PC-3 (cell line): Measurements from ENCODE around the gene TNKS2. TPM values are rescaled to one million over a fixed set of nuclear protein-coding genes. Genes with fewer than 3 reads are reported as not detected.

Source experiments
- ATAC-seq: fragments of 200-7000 bp; cut with Tn5 transposase; 2 replicates; pipeline ENCODE4 v1.9.1; 2020; ENCODE audit warnings: mild to moderate bottlenecking, moderate library complexity
- BruUV-seq: library from RNA; stranded (reverse); fragments of 400-500 nt; replicated peaks from 2 replicates; lab custom pipeline; 2021; lab: Mats Ljungman, UMichigan
- CTCF ChIA-PET: fragments of 300-600 bp; sonication (Branson Sonifier 250); formaldehyde crosslinking; loops from one replicate; lab custom pipeline; 2022; ENCODE audit warnings: antibody characterized with exemption; lab: Charles Lee
- POLR2A ChIA-PET: fragments of 300-600 bp; sonication (Branson Sonifier 250); formaldehyde crosslinking; loops from one replicate; lab custom pipeline; 2022; ENCODE audit warnings: antibody characterized with exemption; ENCODE audit not compliant: unreplicated experiment; lab: Charles Lee
- DNase-seq: peaks from one replicate; pipeline ENCODE4 v3.0.0-alpha.2; 2015
- H2AFZ ChIP-seq: fragments of 300-600 bp; sonication (generic); 2 replicates; pipeline ENCODE4 v1.6.0; 2016; ENCODE audit warnings: antibody characterized with exemption, low read length
- H3F3A ChIP-seq: fragments of 300-600 bp; sonication (generic); one replicate; pipeline ENCODE4 v1.6.0; 2017; ENCODE audit warnings: antibody characterized with exemption, low read length, control low read depth, mild to moderate bottlenecking; ENCODE audit not compliant: unreplicated experiment
- H3K27ac ChIP-seq: fragments of 300-600 bp; sonication (generic); 2 replicates; pipeline ENCODE4 v1.5.1; 2016; ENCODE audit warnings: mild to moderate bottlenecking, low read length
- H3K27me3 ChIP-seq: fragments of 300-600 bp; sonication (generic); 2 replicates; pipeline ENCODE4 v1.6.1; 2016; ENCODE audit warnings: low read length, mixed read lengths
- H3K36me3 ChIP-seq: fragments of 300-600 bp; sonication (generic); 2 replicates; pipeline ENCODE4 v1.6.1; 2016; ENCODE audit warnings: low read depth, mixed run types, low read length, mixed read lengths
- H3K4me1 ChIP-seq: fragments of 300-600 bp; sonication (generic); 2 replicates; pipeline ENCODE4 v1.5.1; 2016; ENCODE audit warnings: low read length; ENCODE audit not compliant: insufficient read depth
- H3K4me2 ChIP-seq: fragments of 300-600 bp; sonication (generic); 2 replicates; pipeline ENCODE4 v1.6.0; 2016; ENCODE audit warnings: low read length
- H3K4me3 ChIP-seq: fragments of 300-600 bp; sonication (generic); 2 replicates; pipeline ENCODE4 v1.5.1; 2016; ENCODE audit warnings: mild to moderate bottlenecking, low read length, mixed read lengths
- H3K79me2 ChIP-seq: fragments of 300-600 bp; sonication (generic); 2 replicates; pipeline ENCODE4 v1.6.1; 2017; ENCODE audit warnings: low read length, mixed read lengths
- H3K9ac ChIP-seq: fragments of 300-600 bp; sonication (generic); 2 replicates; pipeline ENCODE4 v1.6.0; 2016; ENCODE audit warnings: mild to moderate bottlenecking, low read length
- H3K9me2 ChIP-seq: fragments of 300-600 bp; sonication (generic); replicated peaks from 2 replicates; pipeline ENCODE4 v1.6.1; 2016; ENCODE audit warnings: mixed run types, low read length, mixed read lengths
- H3K9me3 ChIP-seq: fragments of 300-600 bp; sonication (generic); 2 replicates; pipeline ENCODE4 v1.6.1; 2016; ENCODE audit warnings: low read length, mixed read lengths
- H4K20me1 ChIP-seq: fragments of 300-600 bp; sonication (generic); 2 replicates; pipeline ENCODE4 v1.6.1; 2016; ENCODE audit warnings: low read length, mixed read lengths
- EZH2 ChIP-seq: fragments of 300-600 bp; sonication (generic); IDR thresholded peaks from one replicate; pipeline ENCODE4 v1.6.1; 2017; ENCODE audit warnings: antibody characterized with exemption, mild to moderate bottlenecking, low read length; ENCODE audit not compliant: unreplicated experiment
- EZH2phosphoT487 ChIP-seq: fragments of 300-600 bp; sonication (generic); IDR thresholded peaks from 2 replicates; pipeline ENCODE4 v1.6.1; 2018; ENCODE audit warnings: mild to moderate bottlenecking, antibody characterized with exemption, low read length, borderline replicate concordance
- intact Hi-C: fragments of 100-400 bp; cut with micrococcal nuclease; formaldehyde crosslinking; loops from 2 replicates; pipeline ENCODE4 v1.9.0; 2023
- total RNA-seq: library from RNA; depleted of rRNA; stranded (reverse); fragments of >200 nt; gene quantifications from 2 replicates; pipeline ENCODE4 v1.2.3, GENCODE V29; 2014; rRNA removed
- TF ChIP-seq, protein P1 (sequence below): fragments of 300-600 bp; sonication (generic); conservative IDR thresholded peaks from 2 replicates; pipeline ENCODE4 v1.5.1; 2017; ENCODE audit warnings: antibody characterized with exemption, low read depth, mild to moderate bottlenecking, low read length

TNKS2 gene
- total RNA-seq, 1 experiment from 2014 or later = 14.5 TPM

DNA sequence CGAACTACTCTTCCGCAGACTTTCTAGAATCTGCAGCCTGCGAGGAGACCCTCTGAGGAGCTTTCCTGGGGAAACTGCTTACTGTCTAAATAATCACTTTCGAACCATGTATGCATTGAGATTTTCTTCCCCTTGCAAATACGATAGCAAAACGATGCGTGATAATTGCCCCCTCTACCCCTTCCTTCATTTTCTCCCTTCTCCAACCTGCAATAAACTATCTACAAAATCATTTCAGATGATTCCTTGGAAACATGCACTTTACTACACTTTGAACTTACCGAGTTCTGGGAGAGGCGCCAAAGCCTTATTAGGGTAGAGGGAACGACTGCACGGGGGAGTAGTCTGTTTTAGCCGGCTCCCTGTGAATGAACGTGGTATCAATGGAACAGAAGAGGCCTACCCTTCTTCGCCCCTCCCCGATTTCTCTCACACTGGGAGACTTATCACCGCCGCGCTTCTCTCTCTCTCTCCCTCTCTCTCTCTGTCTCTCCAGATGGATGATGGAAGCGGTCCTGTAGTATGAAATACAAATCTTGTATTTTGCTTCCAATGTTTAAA is 111.0 kb downstream of the TNKS2 start, which contains the start of gene FGFBP3:
Gene FGFBP3, minus strand, starts transcription at position 370 of the 561 bp plus-strand sequence. CDS start 517 bp downstream, outside the sequence.
- no peaks in the 10 kb centered on the region for H3K9me3 ChIP-seq
- ChIA-PET CTCF (no interaction called here), POLR2A (no interaction called here)
- 0 out of 2 replicates have a peak, but pooled peaks cover 3% of the 10 kb centered on the region for H3K79me2 ChIP-seq
- no peaks in the 10 kb centered on the region for H4K20me1 ChIP-seq
- H3K27me3 ChIP-seq = no peaks in the 10 kb centered on the region
- ATAC-seq (peak; percentile 22; the same call in 1 of the 2 replicates), DNase-seq (peak; percentile 43)
- H3K9ac ChIP-seq = peak within 1 kb of the TSS; percentile 68
- H2AFZ ChIP-seq = peak within 1 kb of the TSS; percentile 98
- 0 out of 2 replicates have a peak, but pooled peaks cover 16% of the 10 kb centered on the region for H3K4me1 ChIP-seq
- H3K4me2 ChIP-seq = peak within 1 kb of the TSS; percentile 98
- no peak within 1 kb of the TSS for H3K27ac ChIP-seq
- H3F3A ChIP-seq = no peaks in the 10 kb centered on the region
- TF ChIP-seq EZH2 (no peak), EZH2phosphoT487 (no peak)
- TF ChIP-seq, protein P1, sequence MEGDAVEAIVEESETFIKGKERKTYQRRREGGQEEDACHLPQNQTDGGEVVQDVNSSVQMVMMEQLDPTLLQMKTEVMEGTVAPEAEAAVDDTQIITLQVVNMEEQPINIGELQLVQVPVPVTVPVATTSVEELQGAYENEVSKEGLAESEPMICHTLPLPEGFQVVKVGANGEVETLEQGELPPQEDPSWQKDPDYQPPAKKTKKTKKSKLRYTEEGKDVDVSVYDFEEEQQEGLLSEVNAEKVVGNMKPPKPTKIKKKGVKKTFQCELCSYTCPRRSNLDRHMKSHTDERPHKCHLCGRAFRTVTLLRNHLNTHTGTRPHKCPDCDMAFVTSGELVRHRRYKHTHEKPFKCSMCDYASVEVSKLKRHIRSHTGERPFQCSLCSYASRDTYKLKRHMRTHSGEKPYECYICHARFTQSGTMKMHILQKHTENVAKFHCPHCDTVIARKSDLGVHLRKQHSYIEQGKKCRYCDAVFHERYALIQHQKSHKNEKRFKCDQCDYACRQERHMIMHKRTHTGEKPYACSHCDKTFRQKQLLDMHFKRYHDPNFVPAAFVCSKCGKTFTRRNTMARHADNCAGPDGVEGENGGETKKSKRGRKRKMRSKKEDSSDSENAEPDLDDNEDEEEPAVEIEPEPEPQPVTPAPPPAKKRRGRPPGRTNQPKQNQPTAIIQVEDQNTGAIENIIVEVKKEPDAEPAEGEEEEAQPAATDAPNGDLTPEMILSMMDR = no peak
- H3K36me3 ChIP-seq = no peaks in the 10 kb centered on the region
- intact Hi-C loops = no loop called here
- BruUV-seq = no TSS peak
- no peaks in the 10 kb centered on the region for H3K9me2 ChIP-seq
- H3K4me3 ChIP-seq = peak within 1 kb of the TSS; percentile 90

DNA sequence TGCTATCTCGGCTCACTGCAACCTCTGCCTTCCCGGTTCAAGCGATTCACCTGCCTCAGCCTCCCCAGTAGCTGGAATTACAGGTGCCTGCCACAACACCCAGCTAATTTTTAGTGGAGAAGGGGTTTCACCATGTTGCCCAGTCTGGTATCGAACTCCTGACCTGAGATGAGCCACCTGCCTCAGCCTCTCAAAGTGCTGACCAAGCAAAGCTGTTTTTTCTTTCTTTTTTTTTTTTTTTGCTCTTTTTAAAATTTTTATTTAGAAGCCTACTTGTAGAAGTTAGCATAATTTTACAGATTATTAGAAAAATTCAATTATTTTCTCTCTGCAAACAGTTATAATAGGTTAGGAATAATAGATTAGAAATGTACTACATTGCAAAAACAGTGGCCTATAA is 112.2 kb downstream of the TNKS2 start:
- no peak overlapping the region for H3K27ac ChIP-seq
- H3K36me3 ChIP-seq = no peaks in the 10 kb centered on the region
- H3K79me2 ChIP-seq = 0 out of 2 replicates have a peak, but pooled peaks cover 3% of the 10 kb centered on the region
- no peaks in the 10 kb centered on the region for H3K9me2 ChIP-seq
- ChIA-PET POLR2A (interaction anchor here (0.7 kb wide), 1 partner anchor 99 kb away, joined by 5 read pairs; no protein-coding TSS in a partner anchor), CTCF (no interaction called here)
- TF ChIP-seq, protein P1 = no peak
- TF ChIP-seq EZH2 = no peak
- TF ChIP-seq EZH2phosphoT487 = no peak
- ATAC-seq (no peak), DNase-seq (no peak)
- no peaks in the 10 kb centered on the region for H3K27me3 ChIP-seq
- H4K20me1 ChIP-seq = no peaks in the 10 kb centered on the region
- no peaks in the 10 kb centered on the region for H3K9me3 ChIP-seq
- 0 out of 2 replicates have a peak, but pooled peaks cover 16% of the 10 kb centered on the region for H3K4me1 ChIP-seq
- no peak overlapping the region for H3K9ac ChIP-seq
- H3K4me3 ChIP-seq = no peak overlapping the region
- H3F3A ChIP-seq = no peaks in the 10 kb centered on the region
- no peak overlapping the region for H2AFZ ChIP-seq
- no peak overlapping the region for H3K4me2 ChIP-seq
- BruUV-seq = no TSS peak
- intact Hi-C loops = no loop called here

Other genes with a start within 250 kb of the TNKS2 start
- gene PPP1R3C, start 165.4 kb upstream of the TNKS2 start, total RNA-seq = 0.17 TPM in 1 of 2 replicates, not detected in the other
- gene FGFBP3, start 111.1 kb downstream of the TNKS2 start, total RNA-seq = 0.69 and 1.2 TPM in 2 replicates
- gene BTAF1, start 125.3 kb downstream of the TNKS2 start, total RNA-seq = 22.9 and 27.6 TPM in 2 replicates